ENCODE measurements around the gene ADD2. TPM values are rescaled to one million over a fixed set of nuclear protein-coding genes. Genes with fewer than 3 reads are reported as not detected.

Gene ADD2
- total RNA-seq, 2 donors from 2014 or later: 14.8 to 53.0 TPM

- no peak overlapping the region for H3K27ac ChIP-seq (ENCODE audit: low read depth, low read length)
- no peak overlapping the region for H3K9ac ChIP-seq (ENCODE audit: extremely low read depth, low read length, poor library complexity, severe bottlenecking)
- H3K4me1 ChIP-seq (ENCODE audit: control insufficient read depth, insufficient read depth, low read length): no peaks in the 10 kb centered on the region
- no peak for DNase-seq
- H3K4me1 Mint-ChIP-seq: peaks cover 5% of the 10 kb centered on the region
- H3K9me3 Mint-ChIP-seq: no peaks in the 10 kb centered on the region
- no peak overlapping the region for H3K4me3 ChIP-seq (ENCODE audit: low read length)
- H3K4me3 Mint-ChIP-seq: no peak overlapping the region
- no peaks in the 10 kb centered on the region for H3K36me3 ChIP-seq (ENCODE audit: control insufficient read depth, insufficient read depth, low read length)
- no peaks in the 10 kb centered on the region for H3K36me3 Mint-ChIP-seq (ENCODE audit: low read depth)
- peaks cover 6% of the 10 kb centered on the region for H3K27me3 ChIP-seq (ENCODE audit: control insufficient read depth, insufficient read depth, low read length, poor library complexity, severe bottlenecking)
- WGBS, 2 experiments (ENCODE audit: insufficient coverage in 1 of 2, insufficient read length in 1 of 2): 75 to 92% methylated on average over 1 of the region's 1 CpG
- no peaks in the 10 kb centered on the region for H3K9me3 ChIP-seq (ENCODE audit: control insufficient read depth, low read length)
- H3K27ac Mint-ChIP-seq: no peak overlapping the region
- TF ChIP-seq, protein P1, sequence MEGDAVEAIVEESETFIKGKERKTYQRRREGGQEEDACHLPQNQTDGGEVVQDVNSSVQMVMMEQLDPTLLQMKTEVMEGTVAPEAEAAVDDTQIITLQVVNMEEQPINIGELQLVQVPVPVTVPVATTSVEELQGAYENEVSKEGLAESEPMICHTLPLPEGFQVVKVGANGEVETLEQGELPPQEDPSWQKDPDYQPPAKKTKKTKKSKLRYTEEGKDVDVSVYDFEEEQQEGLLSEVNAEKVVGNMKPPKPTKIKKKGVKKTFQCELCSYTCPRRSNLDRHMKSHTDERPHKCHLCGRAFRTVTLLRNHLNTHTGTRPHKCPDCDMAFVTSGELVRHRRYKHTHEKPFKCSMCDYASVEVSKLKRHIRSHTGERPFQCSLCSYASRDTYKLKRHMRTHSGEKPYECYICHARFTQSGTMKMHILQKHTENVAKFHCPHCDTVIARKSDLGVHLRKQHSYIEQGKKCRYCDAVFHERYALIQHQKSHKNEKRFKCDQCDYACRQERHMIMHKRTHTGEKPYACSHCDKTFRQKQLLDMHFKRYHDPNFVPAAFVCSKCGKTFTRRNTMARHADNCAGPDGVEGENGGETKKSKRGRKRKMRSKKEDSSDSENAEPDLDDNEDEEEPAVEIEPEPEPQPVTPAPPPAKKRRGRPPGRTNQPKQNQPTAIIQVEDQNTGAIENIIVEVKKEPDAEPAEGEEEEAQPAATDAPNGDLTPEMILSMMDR (conservative IDR thresholded peaks at IDR 0.05): no peak
- peaks cover 26% of the 10 kb centered on the region for H3K27me3 Mint-ChIP-seq (ENCODE audit: insufficient read depth)
These were observed 15.6 kb downstream of the ADD2 start for GRCh38 chr2:70752396-70752795.

- 93 to 100% methylated on average over 4 of the region's 4 CpGs for WGBS, 2 experiments (ENCODE audit: insufficient coverage in 1 of 2, insufficient read length in 1 of 2)
- Mint-ChIP-seq H3K4me3 (no peak overlapping the region), H3K9me3 (no peaks in the 10 kb centered on the region), H3K36me3 (ENCODE audit: low read depth) (no peaks in the 10 kb centered on the region), H3K27me3 (ENCODE audit: insufficient read depth) (peaks cover 26% of the 10 kb centered on the region), H3K27ac (no peak overlapping the region), H3K4me1 (peaks cover 5% of the 10 kb centered on the region)
- no peak for DNase-seq
- no peak overlapping the region for H3K4me3 ChIP-seq (ENCODE audit: low read length)
- H3K4me1 ChIP-seq (ENCODE audit: control insufficient read depth, insufficient read depth, low read length): no peaks in the 10 kb centered on the region
- peaks cover 6% of the 10 kb centered on the region for H3K27me3 ChIP-seq (ENCODE audit: control insufficient read depth, insufficient read depth, low read length, poor library complexity, severe bottlenecking)
- no peak overlapping the region for H3K27ac ChIP-seq (ENCODE audit: low read depth, low read length)
- no peak overlapping the region for H3K9ac ChIP-seq (ENCODE audit: extremely low read depth, low read length, poor library complexity, severe bottlenecking)
- TF ChIP-seq, protein P1 (conservative IDR thresholded peaks at IDR 0.05): no peak
- H3K36me3 ChIP-seq (ENCODE audit: control insufficient read depth, insufficient read depth, low read length): no peaks in the 10 kb centered on the region
- H3K9me3 ChIP-seq (ENCODE audit: control insufficient read depth, low read length): no peaks in the 10 kb centered on the region
These were observed 16.1 kb downstream of the ADD2 start for GRCh38 chr2:70751881-70752280.

- no peak overlapping the region for H3K27ac Mint-ChIP-seq
- H3K9me3 ChIP-seq (ENCODE audit: control insufficient read depth, low read length): no peaks in the 10 kb centered on the region
- no peak overlapping the region for H3K4me3 ChIP-seq (ENCODE audit: low read length)
- no peak overlapping the region for H3K27ac ChIP-seq (ENCODE audit: low read depth, low read length)
- no peaks in the 10 kb centered on the region for H3K9me3 Mint-ChIP-seq
- no peaks in the 10 kb centered on the region for H3K36me3 Mint-ChIP-seq (ENCODE audit: low read depth)
- no peak overlapping the region for H3K4me3 Mint-ChIP-seq
- TF ChIP-seq, protein P1 (conservative IDR thresholded peaks at IDR 0.05): no peak
- H3K36me3 ChIP-seq (ENCODE audit: control insufficient read depth, insufficient read depth, low read length): no peaks in the 10 kb centered on the region
- H3K4me1 ChIP-seq (ENCODE audit: control insufficient read depth, insufficient read depth, low read length): no peaks in the 10 kb centered on the region
- no peak overlapping the region for H3K9ac ChIP-seq (ENCODE audit: extremely low read depth, low read length, poor library complexity, severe bottlenecking)
- peaks cover 13% of the 10 kb centered on the region for H3K4me1 Mint-ChIP-seq
- H3K27me3 Mint-ChIP-seq (ENCODE audit: insufficient read depth): peaks cover 19% of the 10 kb centered on the region
- 94% methylated on average over 1 of the region's 1 CpG; no CpG with 5 or more reads in 1 of the 2 experiments for WGBS, 2 experiments (ENCODE audit: insufficient coverage in 1 of 2, insufficient read length in 1 of 2)
- peaks cover 6% of the 10 kb centered on the region for H3K27me3 ChIP-seq (ENCODE audit: control insufficient read depth, insufficient read depth, low read length, poor library complexity, severe bottlenecking)
- DNase-seq: no peak
These were observed 17.7 kb downstream of the ADD2 start for GRCh38 chr2:70750320-70750719.
